Stimulated activated naive CD4-positive, alpha-beta T cell treated with Interleukin-2 at 50 U/mL for 16 hours (primary cell): ENCODE results near the gene ZDHHC13.

ENCODE experiments used
- DNase-seq: peaks from one replicate; lab custom pipeline; 2025; lab: John Stamatoyannopoulos, UW

Gene ZDHHC13

GRCh38 chr11:19204836-19205235, 87.9 kb downstream of the ZDHHC13 start:
- no peak for DNase-seq

- DNase-seq, result no peak
These were observed 91.2 kb downstream of the ZDHHC13 start for GRCh38 chr11:19208181-19208580.

GRCh38 chr11:19208959-19209546, 92.1 kb downstream of the ZDHHC13 start:
- DNase-seq, result no peak

- DNase-seq, result no peak
These were observed 92.8 kb downstream of the ZDHHC13 start for GRCh38 chr11:19209617-19210370.

GRCh38 chr11:19216021-19216420, 99.1 kb downstream of the ZDHHC13 start:
- DNase-seq, result no peak

- no peak for DNase-seq
These were observed 99.9 kb downstream of the ZDHHC13 start for GRCh38 chr11:19216709-19217374.

GRCh38 chr11:19218216-19218615, 101.2 kb downstream of the ZDHHC13 start:
- no peak for DNase-seq

GRCh38 chr11:19218786-19219460, 102.0 kb downstream of the ZDHHC13 start:
- DNase-seq, result no peak

- DNase-seq, result no peak
These were observed 104.1 kb downstream of the ZDHHC13 start for GRCh38 chr11:19220903-19221724.

- no peak for DNase-seq
These were observed 108.2 kb downstream of the ZDHHC13 start for GRCh38 chr11:19225123-19225522.

GRCh38 chr11:19225581-19225980, 108.6 kb downstream of the ZDHHC13 start:
- no peak for DNase-seq
